K562 (cell line): Measurements from ENCODE around the gene PDE3A. TPM values are rescaled to one million over a fixed set of nuclear protein-coding genes. Genes with fewer than 3 reads are reported as not detected.

Experiments
- ATAC-seq: fragments of 200-7000 bp; cut with Tn5 transposase; 3 replicates; pipeline ENCODE4 v1.9.1; 2020; ENCODE audit warnings: moderate library complexity
- BruUV-seq: library from RNA; stranded (reverse); fragments of 400-500 nt; replicated peaks from 2 replicates; lab custom pipeline; 2021; lab: Mats Ljungman, UMichigan
- CTCF ChIA-PET: fragments of 300-600 bp; formaldehyde crosslinking; extraction: SDS; loops from one replicate; lab custom pipeline; 2021; ENCODE audit warnings: low intra/inter-chr PET ratio; lab: Yijun Ruan, JAX
- POLR2A ChIA-PET: fragments of 300-600, 350-650 bp; sonication (Branson Sonifier 250); formaldehyde crosslinking; extraction: SDS; loops from one replicate; lab custom pipeline; 2021; ENCODE audit warnings: antibody characterized with exemption, inconsistent platforms; lab: Yijun Ruan, JAX
- DNase-seq, 4 experiments: peaks; one replicate each; pipeline versions ENCODE4 v3.0.0 to v3.0.0-alpha.2; 2011 to 2018; ENCODE audit warnings: low spot score in 3 of 4, mixed read lengths in 3 of 4; ENCODE audit errors: extremely low read depth in 1 of 4
- FAIRE-seq: peaks from 2 replicates; lab custom pipeline; 2011; peaks lifted over from hg19 to GRCh38; lab: Jason Lieb, UNC
- H2AFZ ChIP-seq: 2 replicates; pipeline ENCODE4 v1.6.0; 2011; ENCODE audit warnings: low read depth, low read length, control low read depth, inconsistent platforms
- H3K27ac ChIP-seq: fragments of 200-600 bp; 3 replicates; pipeline ENCODE4 v1.8.0; 2011; ENCODE audit warnings: low read depth, mild to moderate bottlenecking, control low read depth, inconsistent platforms, low read length, moderate library complexity, mixed read lengths; ENCODE audit errors: extremely low read depth
- H3K27me3 ChIP-seq, 2 experiments: fragments of 300-600 bp in 1 of 2; 2 replicates in 1 of 2; 3 replicates in 1 of 2; pipeline versions ENCODE4 v1.6.0 to v1.8.0; 2011; ENCODE audit warnings: inconsistent platforms in 2 of 2, low read length in 2 of 2, mild to moderate bottlenecking in 1 of 2, mixed read lengths in 1 of 2, moderate library complexity in 1 of 2; ENCODE audit not compliant: control insufficient read depth in 2 of 2, insufficient read depth in 2 of 2
- H3K36me3 ChIP-seq: fragments of 300-600 bp; 3 replicates; pipeline ENCODE4 v1.8.0; 2011; ENCODE audit warnings: mild to moderate bottlenecking, low read length, inconsistent platforms; ENCODE audit not compliant: control insufficient read depth, insufficient read depth
- H3K4me1 ChIP-seq, 2 experiments: fragments of 200-600 bp in 1 of 2; replicated peaks in 1 of 2; 2 replicates in 1 of 2; 3 replicates in 1 of 2; pipeline versions ENCODE4 v1.5.1 to v1.8.0; 2011; ENCODE audit warnings: inconsistent platforms in 2 of 2, low read length in 2 of 2, mild to moderate bottlenecking in 1 of 2, mixed read lengths in 1 of 2, moderate library complexity in 1 of 2; ENCODE audit not compliant: control insufficient read depth in 2 of 2, insufficient read depth in 2 of 2
- H3K4me2 ChIP-seq: 2 replicates; pipeline ENCODE4 v1.6.1; 2011; ENCODE audit warnings: low read length, control low read depth, inconsistent platforms, mixed read lengths; ENCODE audit not compliant: insufficient read depth
- H3K4me3 ChIP-seq: fragments of 200-600 bp; sonication (generic), shearing (Covaris generic); 2 replicates; pipeline ENCODE4 v1.5.1; 2016; ENCODE audit warnings: control low read depth, inconsistent platforms
- H3K79me2 ChIP-seq: fragments of 200-600 bp; 3 replicates; pipeline ENCODE4 v1.8.0; 2011; ENCODE audit warnings: low read length, inconsistent platforms; ENCODE audit not compliant: control insufficient read depth, insufficient read depth
- H3K9ac ChIP-seq, 2 experiments: 2 replicates each; pipeline versions ENCODE4 v1.6.0 to v1.6.1; 2011; ENCODE audit warnings: low read depth in 2 of 2, low read length in 2 of 2, control low read depth in 1 of 2, inconsistent platforms in 1 of 2, mild to moderate bottlenecking in 1 of 2, mixed read lengths in 1 of 2; ENCODE audit not compliant: insufficient read depth in 1 of 2
- H3K9me1 ChIP-seq: one replicate; pipeline ENCODE4 v1.6.0; 2011; ENCODE audit warnings: inconsistent platforms, mild to moderate bottlenecking, low read length, moderate library complexity; ENCODE audit not compliant: control insufficient read depth, insufficient read depth
- H3K9me3 ChIP-seq: replicated peaks from 2 replicates; pipeline ENCODE4 v1.5.1; 2011; ENCODE audit warnings: low read depth, low read length, inconsistent platforms; ENCODE audit not compliant: control insufficient read depth, insufficient read depth
- H4K20me1 ChIP-seq: replicated peaks from 2 replicates; pipeline ENCODE4 v1.6.1; 2011; ENCODE audit warnings: low read length, inconsistent platforms, mixed read lengths; ENCODE audit not compliant: control insufficient read depth, insufficient read depth
- CTCF ChIP-seq, 3 experiments: IDR thresholded peaks in 2 of 3; conservative IDR thresholded peaks in 1 of 3; 2 replicates each; pipeline ENCODE4 v1.5.1; 2011 to 2012; ENCODE audit warnings: low read length in 3 of 3, mild to moderate bottlenecking in 3 of 3, control low read depth in 2 of 3, improper control_type of control experiment in 1 of 3, inconsistent platforms in 1 of 3, low read depth in 1 of 3, mixed read lengths in 1 of 3, moderate library complexity in 1 of 3; ENCODE audit not compliant: insufficient read depth in 2 of 3
- GABPA ChIP-seq: fragments of 200-800 bp; sonication (Bioruptor generic); conservative IDR thresholded peaks from 2 replicates; pipeline ENCODE4 v1.6.1; 2016; ENCODE audit warnings: low read depth, missing genetic modification characterization, missing compliant biosample characterization
- POLR2AphosphoS2 ChIP-seq: IDR thresholded peaks from 2 replicates; pipeline ENCODE4 v1.6.1; 2012; ENCODE audit warnings: low read length, improper control_type of control experiment
- SMAD1 ChIP-seq: fragments of 150-350 bp; IDR thresholded peaks from 2 replicates; pipeline ENCODE4 v1.6.1; 2014; ENCODE audit warnings: low read length, low read depth; ENCODE audit not compliant: partially characterized antibody
- ZNF76 ChIP-seq: fragments of 250-450 bp; sonication (Bioruptor Pico); IDR thresholded peaks from 2 replicates; pipeline ENCODE4 v1.4.0; 2020; ENCODE audit warnings: mild to moderate bottlenecking, moderate library complexity, borderline replicate concordance
- WGBS: fragments of 100-300 bp; shearing (Covaris generic); methylation state at CpG from one replicate; pipeline ENCODE4 v1.1.6; 2016; ENCODE audit warnings: low coverage, mixed read lengths; ENCODE audit not compliant: insufficient coverage; ENCODE audit errors: missing lambda C conversion rate; 5-methylcytosine and 5-hydroxymethylcytosine counted together
- in situ Hi-C: fragments of 300-500 bp; cut with MboI; formaldehyde crosslinking; loops from 4 replicates; pipeline ENCODE4 v1.15.0; 2018; ENCODE audit warnings: inconsistent platforms, mixed read lengths
- intact Hi-C: fragments of 100-400 bp; cut with micrococcal nuclease; formaldehyde crosslinking; loops from 2 replicates; pipeline ENCODE4 v1.14.2; 2022
- polyA plus RNA-seq, 8 experiments: library from polyadenylated mRNA; depleted of rRNA in 4 of 8; stranded (reverse) in 5 of 8; unstranded in 3 of 8; fragments of >200 nt; fragmentation: Nextera tagmentation in 2 of 8; fragmentation: Illumina TruSeq in 1 of 8; extraction: Ambion mirVana in 2 of 8; extraction: Trizol in 1 of 8; gene quantifications; 2 replicates each; pipeline versions ENCODE4 v1.2.1 to v1.2.3, GENCODE V29; 2011 to 2014; ENCODE audit warnings: inconsistent platforms in 1 of 8, missing spikeins in 1 of 8
- total RNA-seq, 7 experiments: library from RNA; depleted of rRNA in 6 of 7; stranded (reverse); fragments of >200 nt in 6 of 7; fragmentation: Illumina TruSeq in 2 of 7; extraction: Trizol in 2 of 7; gene quantifications; 2 replicates each; pipeline versions ENCODE4 v1.2.1 to v1.2.3, GENCODE V29; 2011 to 2021; ENCODE audit warnings: low replicate concordance in 1 of 7

PDE3A gene
- total and polyA plus RNA-seq, 9 of the 15 experiments (the other 6 are each of a cell fraction or from before 2014, with no cell fraction given), result 0.02 TPM; not detected in 8

- H3K9me1 ChIP-seq, result no peaks in the 10 kb centered on the region
- H3K9me3 ChIP-seq, result no peaks in the 10 kb centered on the region
- H3K79me2 ChIP-seq, result no peaks in the 10 kb centered on the region
- TF ChIP-seq POLR2AphosphoS2 (no peak), CTCF (IDR thresholded peaks at IDR 0.05 in 2 of 3, conservative IDR thresholded peaks at IDR 0.05 in 1 of 3; ENCODE audit: insufficient read depth in 2 of 3, low read depth in 1 of 3, low read length in 3 of 3) (no peak), GABPA (no peak), SMAD1 (no peak), ZNF76 (CRISPR knock-in tag) (no peak)
- in situ Hi-C loops (no loop called here), intact Hi-C loops (no loop called here)
- DNase-seq (no peak), FAIRE-seq (no peak), ATAC-seq (no peak)
- BruUV-seq, result no TSS peak
- H3K36me3 ChIP-seq, result no peaks in the 10 kb centered on the region
- ChIA-PET CTCF (no interaction called here), POLR2A (no interaction called here)
- H3K4me1 ChIP-seq, result no peaks in the 10 kb centered on the region
- WGBS, result 0% methylated on average over 6 of the region's 7 CpGs
- no peak overlapping the region for H3K4me3 ChIP-seq
- no peak overlapping the region for H2AFZ ChIP-seq
- H3K27me3 ChIP-seq, result no peaks in the 10 kb centered on the region
- no peak overlapping the region for H3K27ac ChIP-seq
- no peaks in the 10 kb centered on the region for H4K20me1 ChIP-seq
- H3K9ac ChIP-seq, result no peak overlapping the region
- no peak overlapping the region for H3K4me2 ChIP-seq
Measured at GRCh38 chr12:20578142-20578541, 209.8 kb downstream of the PDE3A start.
